Endothelial cell of umbilical vein (primary cell): ENCODE measurements around the gene IFT27. TPM values are rescaled to one million over a fixed set of nuclear protein-coding genes. Genes with fewer than 3 reads are reported as not detected.

ENCODE experiments used
- BruUV-seq: library from RNA; stranded (reverse); fragments of 400-500 nt; replicated peaks from 2 replicates; lab custom pipeline; 2021; lab: Mats Ljungman, UMichigan
- CTCF ChIA-PET: fragments of 300-600, 350-600 bp; sonication (Branson Sonifier 250); formaldehyde crosslinking; loops from one replicate; lab custom pipeline; 2021; ENCODE audit warnings: antibody characterized with exemption, inconsistent platforms; lab: Charles Lee
- POLR2A ChIA-PET: fragments of 300-600, 350-600 bp; sonication (Branson Sonifier 250); formaldehyde crosslinking; loops from one replicate; lab custom pipeline; 2021; ENCODE audit warnings: antibody characterized with exemption, inconsistent platforms; lab: Charles Lee
- DNase-seq: peaks from one replicate; pipeline ENCODE4 v3.0.0-alpha.2; 2011; ENCODE audit warnings: low read depth, low spot score
- FAIRE-seq: peaks from 2 replicates; lab custom pipeline; 2011; peaks lifted over from hg19 to GRCh38; lab: Jason Lieb, UNC
- H2AFZ ChIP-seq: 2 replicates; pipeline ENCODE4 v1.6.0; 2012; ENCODE audit warnings: low read depth, low read length, control low read depth, inconsistent platforms
- H3K27ac ChIP-seq: 2 replicates; pipeline ENCODE4 v1.5.1; 2011; ENCODE audit warnings: low read depth, mild to moderate bottlenecking, control low read depth, low read length, moderate library complexity; ENCODE audit not compliant: insufficient read depth
- H3K27me3 ChIP-seq, 2 experiments: 2 replicates each; pipeline versions ENCODE4 v1.6.0 to v1.6.1; 2011; ENCODE audit warnings: low read length in 2 of 2, mixed read lengths in 1 of 2; ENCODE audit not compliant: control insufficient read depth in 2 of 2, insufficient read depth in 2 of 2
- H3K36me3 ChIP-seq, 2 experiments: 2 replicates in 1 of 2; 3 replicates in 1 of 2; pipeline ENCODE4 v1.5.1; 2011; ENCODE audit warnings: low read length in 2 of 2, mild to moderate bottlenecking in 1 of 2, moderate library complexity in 1 of 2; ENCODE audit not compliant: control insufficient read depth in 2 of 2, insufficient read depth in 2 of 2; ENCODE audit errors: extremely low read depth in 1 of 2
- H3K4me1 ChIP-seq: 3 replicates; pipeline ENCODE4 v1.5.1; 2011; ENCODE audit warnings: mild to moderate bottlenecking, low read length; ENCODE audit not compliant: control insufficient read depth, insufficient read depth; ENCODE audit errors: extremely low read depth
- H3K4me2 ChIP-seq: 2 replicates; pipeline ENCODE4 v1.6.1; 2011; ENCODE audit warnings: low read length, control low read depth, mixed read lengths; ENCODE audit not compliant: insufficient read depth
- H3K4me3 ChIP-seq, 3 experiments: fragments of 200-600 bp in 1 of 3; sonication (generic), shearing (Covaris generic) in 1 of 3; replicated peaks in 1 of 3; 2 replicates each; pipeline ENCODE4 v1.5.1; 2011 to 2016; ENCODE audit warnings: control low read depth in 3 of 3, low read length in 3 of 3, mild to moderate bottlenecking in 2 of 3, inconsistent platforms in 1 of 3, low read depth in 1 of 3, moderate library complexity in 1 of 3; ENCODE audit not compliant: insufficient read depth in 1 of 3
- H3K79me2 ChIP-seq: 2 replicates; pipeline ENCODE4 v1.6.0; 2012; ENCODE audit warnings: low read length, inconsistent platforms; ENCODE audit not compliant: control insufficient read depth, insufficient read depth
- H3K9ac ChIP-seq: replicated peaks from 2 replicates; pipeline ENCODE3; 2011; ENCODE audit warnings: low read length, control low read depth; ENCODE audit not compliant: insufficient read depth; ENCODE audit errors: extremely low read depth
- H3K9me1 ChIP-seq: replicated peaks from 3 replicates; pipeline ENCODE4 v1.6.0; 2011; ENCODE audit warnings: mild to moderate bottlenecking, low read length; ENCODE audit not compliant: control insufficient read depth, insufficient read depth; ENCODE audit errors: extremely low read depth
- H3K9me3 ChIP-seq: replicated peaks from 2 replicates; pipeline ENCODE4 v1.5.1; 2012; ENCODE audit warnings: low read length, inconsistent platforms; ENCODE audit not compliant: control insufficient read depth, insufficient read depth
- H4K20me1 ChIP-seq: replicated peaks from 2 replicates; pipeline ENCODE3; 2011; ENCODE audit warnings: mild to moderate bottlenecking, low read length; ENCODE audit not compliant: control insufficient read depth, insufficient read depth; ENCODE audit errors: extremely low read depth
- GATA2 ChIP-seq: IDR thresholded peaks from 2 replicates; pipeline ENCODE4 v1.7.0; 2011; ENCODE audit warnings: low read depth, mild to moderate bottlenecking, moderate library complexity, mixed read lengths, low read length; ENCODE audit not compliant: insufficient read length, insufficient read depth
- JUN ChIP-seq: IDR thresholded peaks from 2 replicates; pipeline ENCODE4 v1.6.1; 2011; ENCODE audit warnings: borderline replicate concordance, low read depth; ENCODE audit not compliant: insufficient read length, insufficient read depth
- MAX ChIP-seq: IDR thresholded peaks from 2 replicates; pipeline ENCODE4 v1.6.1; 2011; ENCODE audit not compliant: insufficient read depth, insufficient read length
- MYC ChIP-seq: IDR thresholded peaks from one replicate; pipeline ENCODE4 v1.6.1; 2011; ENCODE audit warnings: mild to moderate bottlenecking, low read depth, low read length
- POLR2A ChIP-seq: IDR thresholded peaks from 2 replicates; pipeline ENCODE4 v1.6.1; 2012; ENCODE audit warnings: low read depth, mild to moderate bottlenecking, control low read depth, low read length
- POLR2AphosphoS5 ChIP-seq: IDR thresholded peaks from 2 replicates; pipeline ENCODE4 v1.6.1; 2012; ENCODE audit warnings: low read depth, mild to moderate bottlenecking, control low read depth, low read length, moderate library complexity; ENCODE audit not compliant: insufficient read depth
- dilution Hi-C: fragments of 300-500 bp; cut with MboI; formaldehyde crosslinking; loops from one replicate; pipeline ENCODE4 v1.15.0; 2019; ENCODE audit warnings: low sequenced_read_pairs; ENCODE audit not compliant: extremely low pct_ligation_motif_present
- intact Hi-C: fragments of 100-400 bp; cut with micrococcal nuclease; formaldehyde crosslinking; loops from one replicate; pipeline ENCODE4 v1.10.0; 2022
- polyA plus RNA-seq, 4 experiments: library from polyadenylated mRNA; depleted of rRNA in 3 of 4; stranded (reverse) in 3 of 4; unstranded in 1 of 4; fragments of >200 nt; gene quantifications; 2 replicates each; pipeline versions ENCODE4 v1.2.1 to v1.2.3, GENCODE V29; 2011 to 2012; ENCODE audit warnings: missing spikeins in 1 of 4
- total RNA-seq: library from RNA; stranded (reverse); gene quantifications from 2 replicates; pipeline ENCODE4 v1.2.3, GENCODE V29; 2021
- TF ChIP-seq, protein P1 (sequence below), 2 donors: IDR thresholded peaks; 1 replicate in 1 of 2; 2 replicates in 1 of 2; pipeline ENCODE4 v1.5.1; 2011; ENCODE audit warnings: low read length in 2 of 2, mild to moderate bottlenecking in 2 of 2, moderate library complexity in 2 of 2, control low read depth in 1 of 2, inconsistent platforms in 1 of 2, low read depth in 1 of 2; ENCODE audit not compliant: insufficient read depth in 1 of 2; ENCODE audit errors: extremely low read depth in 1 of 2

Gene IFT27
- total and polyA plus RNA-seq, 2 donors (not counting 3 experiments of a cell fraction or from before 2014, with no cell fraction given), result 29.9 to 33.7 TPM

- no peak overlapping the region for H3K4me3 ChIP-seq
- no TSS peak for BruUV-seq
Measured at GRCh38 chr22:36722055-36722454, 53.9 kb downstream of the IFT27 start.

More at GRCh38 chr22:36722055-36722454, 53.9 kb downstream of the IFT27 start:
- Histone ChIP-seq H3K4me1 (no peaks in the 10 kb centered on the region), H3K4me2 (no peak overlapping the region), H3K9ac (no peak overlapping the region), H3K27ac (no peak overlapping the region), H4K20me1 (no peaks in the 10 kb centered on the region), H3K79me2 (no peaks in the 10 kb centered on the region), H2AFZ (no peak overlapping the region), H3K36me3 (no peaks in the 10 kb centered on the region), H3K27me3 (peaks cover 11 to 12% of the 10 kb centered on the region in 2 experiments), H3K9me3 (no peaks in the 10 kb centered on the region), H3K9me1 (no peaks in the 10 kb centered on the region)
- dilution Hi-C loops (no loop called here), intact Hi-C loops (loop anchor here (10.0 kb wide), 1 partner anchor 87 kb away; no protein-coding TSS in a partner anchor)
- POLR2A ChIA-PET, result no interaction called here
- no peak for FAIRE-seq
- CTCF ChIA-PET, result interaction anchor here (1.2 kb wide), 1 partner anchor 20 kb away, joined by 4 read pairs; no protein-coding TSS in a partner anchor
- DNase-seq, result no peak
- no peak for TF ChIP-seq POLR2AphosphoS5
- no peak for TF ChIP-seq MAX
- TF ChIP-seq MYC, result no peak
- TF ChIP-seq JUN, result no peak
- TF ChIP-seq GATA2, result no peak
- TF ChIP-seq, protein P1, sequence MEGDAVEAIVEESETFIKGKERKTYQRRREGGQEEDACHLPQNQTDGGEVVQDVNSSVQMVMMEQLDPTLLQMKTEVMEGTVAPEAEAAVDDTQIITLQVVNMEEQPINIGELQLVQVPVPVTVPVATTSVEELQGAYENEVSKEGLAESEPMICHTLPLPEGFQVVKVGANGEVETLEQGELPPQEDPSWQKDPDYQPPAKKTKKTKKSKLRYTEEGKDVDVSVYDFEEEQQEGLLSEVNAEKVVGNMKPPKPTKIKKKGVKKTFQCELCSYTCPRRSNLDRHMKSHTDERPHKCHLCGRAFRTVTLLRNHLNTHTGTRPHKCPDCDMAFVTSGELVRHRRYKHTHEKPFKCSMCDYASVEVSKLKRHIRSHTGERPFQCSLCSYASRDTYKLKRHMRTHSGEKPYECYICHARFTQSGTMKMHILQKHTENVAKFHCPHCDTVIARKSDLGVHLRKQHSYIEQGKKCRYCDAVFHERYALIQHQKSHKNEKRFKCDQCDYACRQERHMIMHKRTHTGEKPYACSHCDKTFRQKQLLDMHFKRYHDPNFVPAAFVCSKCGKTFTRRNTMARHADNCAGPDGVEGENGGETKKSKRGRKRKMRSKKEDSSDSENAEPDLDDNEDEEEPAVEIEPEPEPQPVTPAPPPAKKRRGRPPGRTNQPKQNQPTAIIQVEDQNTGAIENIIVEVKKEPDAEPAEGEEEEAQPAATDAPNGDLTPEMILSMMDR (IDR thresholded peaks at IDR 0.05; ENCODE audit: extremely low read depth in 1 of 2, insufficient read depth in 1 of 2, low read depth in 1 of 2, low read length in 2 of 2), result no peak
- TF ChIP-seq POLR2A, result no peak
